Panc1 (cell line): Measurements from ENCODE around the gene TRAPPC6A. TPM values are rescaled to one million over a fixed set of nuclear protein-coding genes. Genes with fewer than 3 reads are reported as not detected.

Experiments used
- ATAC-seq: fragments of 200-7000 bp; cut with Tn5 transposase; 2 replicates; pipeline ENCODE4 v1.9.1; 2020; ENCODE audit warnings: mild to moderate bottlenecking, moderate library complexity
- BruUV-seq: library from RNA; stranded (reverse); fragments of 400-500 nt; replicated peaks from 2 replicates; lab custom pipeline; 2021; lab: Mats Ljungman, UMichigan
- CTCF ChIA-PET: fragments of 300-600 bp; sonication (Branson Sonifier 250); formaldehyde crosslinking; loops from one replicate; lab custom pipeline; 2022; ENCODE audit warnings: antibody characterized with exemption; lab: Charles Lee
- POLR2A ChIA-PET: fragments of 300-600 bp; sonication (Branson Sonifier 250); formaldehyde crosslinking; loops from one replicate; lab custom pipeline; 2022; ENCODE audit warnings: antibody characterized with exemption; lab: Charles Lee
- DNase-seq: peaks from one replicate; pipeline ENCODE4 v3.0.0-alpha.2; 2010; ENCODE audit warnings: low read depth, low spot score
- H3K27ac ChIP-seq: 2 replicates; pipeline ENCODE4 v1.5.1; 2011; ENCODE audit warnings: mild to moderate bottlenecking, low read length, inconsistent platforms
- H3K27me3 ChIP-seq: fragments of 200-500 bp; sonication (Bioruptor generic); 2 replicates; pipeline ENCODE4 v1.6.0; 2014; ENCODE audit warnings: low read length, inconsistent platforms; ENCODE audit not compliant: control insufficient read depth, insufficient read depth
- H3K36me3 ChIP-seq: fragments of 200-500 bp; sonication (Bioruptor generic); 2 replicates; pipeline ENCODE4 v1.5.1; 2014; ENCODE audit warnings: inconsistent platforms, mild to moderate bottlenecking, low read length, moderate library complexity; ENCODE audit not compliant: control insufficient read depth, insufficient read depth
- H3K4me1 ChIP-seq: 2 replicates; pipeline ENCODE4 v1.5.1; 2011; ENCODE audit warnings: inconsistent platforms, mild to moderate bottlenecking, low read length, moderate library complexity; ENCODE audit not compliant: control insufficient read depth, insufficient read depth
- H3K4me3 ChIP-seq, 2 experiments: 2 replicates each; pipeline ENCODE4 v1.5.1; 2011 to 2012; ENCODE audit warnings: low read depth in 2 of 2, low read length in 2 of 2, mild to moderate bottlenecking in 2 of 2, inconsistent platforms in 1 of 2, moderate library complexity in 1 of 2
- H3K9me3 ChIP-seq: fragments of 200-500 bp; sonication (Bioruptor generic); 2 replicates; pipeline ENCODE4 v1.5.1; 2014; ENCODE audit warnings: low read depth, mild to moderate bottlenecking, inconsistent platforms, low read length, moderate library complexity; ENCODE audit not compliant: control insufficient read depth, insufficient read depth
- CTCF ChIP-seq: fragments of 450-650 bp; IDR thresholded peaks from 2 replicates; pipeline ENCODE4 v1.5.1; 2017; ENCODE audit warnings: mild to moderate bottlenecking
- POLR2AphosphoS5 ChIP-seq: IDR thresholded peaks from 2 replicates; pipeline ENCODE4 v1.6.1; 2012; ENCODE audit warnings: mild to moderate bottlenecking, low read depth, low read length, moderate library complexity
- REST ChIP-seq, 2 experiments: IDR thresholded peaks; 2 replicates each; pipeline ENCODE4 v1.6.1; 2011 to 2012; ENCODE audit warnings: low read depth in 2 of 2, control low read depth in 1 of 2, low read length in 1 of 2, mild to moderate bottlenecking in 1 of 2, moderate library complexity in 1 of 2; ENCODE audit not compliant: insufficient read depth in 1 of 2
- SIN3A ChIP-seq: IDR thresholded peaks from 2 replicates; pipeline ENCODE4 v1.6.1; 2012; ENCODE audit warnings: low read depth, mild to moderate bottlenecking, low read length, moderate library complexity, borderline replicate concordance; ENCODE audit not compliant: insufficient read depth
- TCF7L2 ChIP-seq: IDR thresholded peaks from 2 replicates; pipeline ENCODE4 v1.6.1; 2011; ENCODE audit warnings: mild to moderate bottlenecking, low read depth, low read length, inconsistent platforms
- in situ Hi-C: cut with HindIII; loops from 2 replicates; pipeline ENCODE4 v1.10.0; 2016; ENCODE audit warnings: low sequenced_read_pairs, low pct_unique_long_range_greater_than_20kb
- intact Hi-C: fragments of 100-400 bp; cut with micrococcal nuclease; formaldehyde crosslinking; loops from one replicate; pipeline ENCODE4 v1.10.0; 2022; ENCODE audit not compliant: unreplicated experiment
- total RNA-seq: library from RNA; stranded (reverse); gene quantifications from one replicate; pipeline ENCODE4 v1.2.1, GENCODE V29; 2021; ENCODE audit not compliant: unreplicated experiment

TRAPPC6A gene
- total RNA-seq, 1 experiment from 2014 or later = 24.7 TPM

- Histone ChIP-seq H3K36me3 (no peaks in the 10 kb centered on the region), H3K9me3 (no peaks in the 10 kb centered on the region), H3K27me3 (no peaks in the 10 kb centered on the region), H3K4me3 (no peak overlapping the region), H3K4me1 (no peaks in the 10 kb centered on the region), H3K27ac (no peak overlapping the region)
- TF ChIP-seq POLR2AphosphoS5 (no peak), SIN3A (no peak), TCF7L2 (no peak), CTCF (no peak), REST (IDR thresholded peaks at IDR 0.05; ENCODE audit: insufficient read depth in 1 of 2, low read depth in 2 of 2, low read length in 1 of 2) (no peak)
- no TSS peak for BruUV-seq
- CTCF ChIA-PET = no interaction called here
- in situ Hi-C loops = no loop called here
- ATAC-seq = no peak
- POLR2A ChIA-PET = no interaction called here
- intact Hi-C loops = no loop called here
- no peak for DNase-seq
Measured at GRCh38 chr19:45158503-45159209, 19.4 kb downstream of the TRAPPC6A start.

- ATAC-seq (no peak), DNase-seq (no peak)
- POLR2A ChIA-PET = no interaction called here
- in situ Hi-C loops (no loop called here), intact Hi-C loops (no loop called here)
- no peaks in the 10 kb centered on the region for H3K9me3 ChIP-seq
- H3K4me1 ChIP-seq = no peaks in the 10 kb centered on the region
- H3K36me3 ChIP-seq = no peaks in the 10 kb centered on the region
- CTCF ChIA-PET = no interaction called here
- TF ChIP-seq SIN3A (no peak), POLR2AphosphoS5 (no peak), CTCF (no peak), REST (IDR thresholded peaks at IDR 0.05; ENCODE audit: insufficient read depth in 1 of 2, low read depth in 2 of 2, low read length in 1 of 2) (no peak), TCF7L2 (no peak)
- BruUV-seq = no TSS peak
- no peak overlapping the region for H3K4me3 ChIP-seq
- no peak overlapping the region for H3K27ac ChIP-seq
- H3K27me3 ChIP-seq = no peaks in the 10 kb centered on the region
Measured at GRCh38 chr19:45156751-45157150, 21.3 kb downstream of the TRAPPC6A start.
